ENCODE measurements around the gene DISP1.
"Not testable (repeated sequence)": the region's sequence is repeated elsewhere in the genome, so short reads cannot be mapped to it uniquely, and the experiment has no call there.

DISP1 gene

GRCh38 chr1:222844411-222844779 lies 29.6 kb downstream of the DISP1 start:
- H3K36me3 ChIP-seq (ENCODE audit: low read depth), result no peaks in the 10 kb centered on the region
- DNase-seq (ENCODE audit: low spot score) (no peak), ATAC-seq (ENCODE audit: low read depth) (no peak)
- no peak overlapping the region for H3K27ac ChIP-seq (ENCODE audit: poor library complexity, severe bottlenecking)
- H3K4me1 ChIP-seq (ENCODE audit: insufficient read depth, poor library complexity, severe bottlenecking), result no peaks in the 10 kb centered on the region
- H3K9me3 ChIP-seq (ENCODE audit: severe bottlenecking), result no peaks in the 10 kb centered on the region
- no peak for TF ChIP-seq CTCF (IDR thresholded peaks at IDR 0.05; ENCODE audit: poor library complexity, severe bottlenecking)
- no peak overlapping the region for H3K4me3 ChIP-seq (ENCODE audit: severe bottlenecking)
- H3K27me3 ChIP-seq (ENCODE audit: insufficient read depth, poor library complexity, severe bottlenecking), result no peaks in the 10 kb centered on the region

GRCh38 chr1:222845763-222846162 lies 30.9 kb downstream of the DISP1 start:
- H3K4me1 ChIP-seq (ENCODE audit: insufficient read depth, poor library complexity, severe bottlenecking), result no peaks in the 10 kb centered on the region
- DNase-seq (ENCODE audit: low spot score) (no peak), ATAC-seq (ENCODE audit: low read depth) (no peak)
- no peaks in the 10 kb centered on the region for H3K36me3 ChIP-seq (ENCODE audit: low read depth)
- no peaks in the 10 kb centered on the region for H3K27me3 ChIP-seq (ENCODE audit: insufficient read depth, poor library complexity, severe bottlenecking)
- no peak overlapping the region for H3K4me3 ChIP-seq (ENCODE audit: severe bottlenecking)
- H3K27ac ChIP-seq (ENCODE audit: poor library complexity, severe bottlenecking), result no peak overlapping the region
- no peak for TF ChIP-seq CTCF (IDR thresholded peaks at IDR 0.05; ENCODE audit: poor library complexity, severe bottlenecking)
- no peaks in the 10 kb centered on the region for H3K9me3 ChIP-seq (ENCODE audit: severe bottlenecking)

GRCh38 chr1:222850550-222850949 lies 35.7 kb downstream of the DISP1 start:
- H3K27me3 ChIP-seq (ENCODE audit: insufficient read depth, poor library complexity, severe bottlenecking); H3K4me3 ChIP-seq (ENCODE audit: severe bottlenecking); DNase-seq (ENCODE audit: low spot score); H3K27ac ChIP-seq (ENCODE audit: poor library complexity, severe bottlenecking); H3K36me3 ChIP-seq (ENCODE audit: low read depth); ATAC-seq (ENCODE audit: low read depth); H3K9me3 ChIP-seq (ENCODE audit: severe bottlenecking); H3K4me1 ChIP-seq (ENCODE audit: insufficient read depth, poor library complexity, severe bottlenecking): not testable (repeated sequence)

GRCh38 chr1:222852326-222852725 lies 37.5 kb downstream of the DISP1 start:
- no peak for TF ChIP-seq CTCF (IDR thresholded peaks at IDR 0.05; ENCODE audit: poor library complexity, severe bottlenecking)
- no peak for ATAC-seq (ENCODE audit: low read depth)
- H3K4me1 ChIP-seq (ENCODE audit: insufficient read depth, poor library complexity, severe bottlenecking), result no peaks in the 10 kb centered on the region

GRCh38 chr1:222861062-222861461 lies 46.2 kb downstream of the DISP1 start:
- DNase-seq (ENCODE audit: low spot score), result no peak
- Histone ChIP-seq H3K4me3 (ENCODE audit: severe bottlenecking) (no peak overlapping the region), H3K27me3 (ENCODE audit: insufficient read depth, poor library complexity, severe bottlenecking) (no peaks in the 10 kb centered on the region), H3K9me3 (ENCODE audit: severe bottlenecking) (no peaks in the 10 kb centered on the region), H3K27ac (ENCODE audit: poor library complexity, severe bottlenecking) (no peak overlapping the region), H3K4me1 (ENCODE audit: insufficient read depth, poor library complexity, severe bottlenecking) (no peaks in the 10 kb centered on the region), H3K36me3 (ENCODE audit: low read depth) (no peaks in the 10 kb centered on the region)
- no peak for TF ChIP-seq CTCF (IDR thresholded peaks at IDR 0.05; ENCODE audit: poor library complexity, severe bottlenecking)
- ATAC-seq (ENCODE audit: low read depth), result no peak

More at GRCh38 chr1:222852326-222852725, 37.5 kb downstream of the DISP1 start:
- Histone ChIP-seq H3K27me3 (ENCODE audit: insufficient read depth, poor library complexity, severe bottlenecking) (no peaks in the 10 kb centered on the region), H3K9me3 (ENCODE audit: severe bottlenecking) (no peaks in the 10 kb centered on the region), H3K27ac (ENCODE audit: poor library complexity, severe bottlenecking) (no peak overlapping the region), H3K36me3 (ENCODE audit: low read depth) (no peaks in the 10 kb centered on the region), H3K4me3 (ENCODE audit: severe bottlenecking) (no peak overlapping the region)
- no peak for DNase-seq (ENCODE audit: low spot score)
